Lower lobe of right lung (tissue), 2 donors: ENCODE results near the gene COL26A1. TPM values are rescaled to one million over a fixed set of nuclear protein-coding genes. Genes with fewer than 3 reads are reported as not detected.

ENCODE experiments used
- ATAC-seq, 2 donors: fragments of 200-7000 bp; cut with Tn5 transposase; one replicate each; pipeline ENCODE4 v1.9.1; 2020 to 2022; ENCODE audit warnings: mild to moderate bottlenecking in 2 of 2, moderate library complexity in 2 of 2
- DNase-seq: peaks from one replicate; pipeline ENCODE4 v3.0.0-alpha.2; 2020
- H3K27ac ChIP-seq: fragments of 200-600 bp; one replicate; pipeline ENCODE4 v1.8.0; 2022
- H3K27me3 ChIP-seq: fragments of 200-600 bp; one replicate; pipeline ENCODE4 v1.8.0; 2022; ENCODE audit warnings: low read depth
- H3K36me3 ChIP-seq: fragments of 200-600 bp; one replicate; pipeline ENCODE4 v1.8.0; 2022; ENCODE audit warnings: mild to moderate bottlenecking
- H3K4me1 ChIP-seq: fragments of 200-600 bp; one replicate; pipeline ENCODE4 v1.8.0; 2022
- H3K4me3 ChIP-seq: fragments of 200-600 bp; one replicate; pipeline ENCODE4 v1.8.0; 2022; ENCODE audit warnings: mild to moderate bottlenecking
- H3K9me3 ChIP-seq: fragments of 200-600 bp; one replicate; pipeline ENCODE4 v1.8.0; 2022
- intact Hi-C: fragments of 100-400 bp; cut with DNase I; formaldehyde crosslinking; loops from one replicate; pipeline ENCODE4 v1.11.0; 2022
- total RNA-seq: library from RNA; stranded (reverse); fragmentation: NEBNext Ultra II Directional; extraction: Animal tissue kit (Norgen Biotek cat#: 25700); gene quantifications from one replicate; pipeline ENCODE4 v1.2.1, GENCODE V29; 2021
- TF ChIP-seq, protein P1 (sequence below): fragments of 200-600 bp; IDR thresholded peaks from one replicate; pipeline ENCODE4 v1.8.0; 2022; ENCODE audit warnings: antibody characterized with exemption, mild to moderate bottlenecking
- donor health status: DM: no; HTN: yes; CAD: no; lungs with severe emphysema.

The COL26A1 gene
- total RNA-seq, 1 donor from 2014 or later: 0.24 TPM

DNA sequence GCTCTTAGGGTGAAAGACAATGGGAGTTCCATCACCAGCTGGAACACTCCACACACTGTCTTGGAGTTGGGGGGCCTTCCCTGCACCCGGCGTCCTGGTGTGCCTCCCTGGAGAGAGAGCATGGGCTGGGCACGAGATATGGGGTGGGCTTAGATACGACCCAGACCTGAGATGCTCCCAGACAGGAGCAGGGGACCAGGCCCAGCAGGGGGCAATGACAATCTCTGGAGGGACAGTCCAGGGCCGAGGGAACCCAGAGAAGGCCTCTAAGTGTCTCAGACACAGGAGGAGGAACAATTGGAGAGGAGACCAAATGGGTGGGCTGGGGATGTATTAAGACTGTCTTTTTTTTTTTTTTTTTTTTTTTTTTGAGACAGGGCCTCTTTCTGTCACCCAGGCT lies 226.4 kb downstream of the COL26A1 start:
- Histone ChIP-seq H3K27ac (no peak overlapping the region), H3K27me3 (no peaks in the 10 kb centered on the region), H3K4me3 (no peak overlapping the region), H3K4me1 (no peaks in the 10 kb centered on the region), H3K36me3 (no peaks in the 10 kb centered on the region), H3K9me3 (no peaks in the 10 kb centered on the region)
- DNase-seq (no peak), ATAC-seq (no peak)
- TF ChIP-seq, protein P1, sequence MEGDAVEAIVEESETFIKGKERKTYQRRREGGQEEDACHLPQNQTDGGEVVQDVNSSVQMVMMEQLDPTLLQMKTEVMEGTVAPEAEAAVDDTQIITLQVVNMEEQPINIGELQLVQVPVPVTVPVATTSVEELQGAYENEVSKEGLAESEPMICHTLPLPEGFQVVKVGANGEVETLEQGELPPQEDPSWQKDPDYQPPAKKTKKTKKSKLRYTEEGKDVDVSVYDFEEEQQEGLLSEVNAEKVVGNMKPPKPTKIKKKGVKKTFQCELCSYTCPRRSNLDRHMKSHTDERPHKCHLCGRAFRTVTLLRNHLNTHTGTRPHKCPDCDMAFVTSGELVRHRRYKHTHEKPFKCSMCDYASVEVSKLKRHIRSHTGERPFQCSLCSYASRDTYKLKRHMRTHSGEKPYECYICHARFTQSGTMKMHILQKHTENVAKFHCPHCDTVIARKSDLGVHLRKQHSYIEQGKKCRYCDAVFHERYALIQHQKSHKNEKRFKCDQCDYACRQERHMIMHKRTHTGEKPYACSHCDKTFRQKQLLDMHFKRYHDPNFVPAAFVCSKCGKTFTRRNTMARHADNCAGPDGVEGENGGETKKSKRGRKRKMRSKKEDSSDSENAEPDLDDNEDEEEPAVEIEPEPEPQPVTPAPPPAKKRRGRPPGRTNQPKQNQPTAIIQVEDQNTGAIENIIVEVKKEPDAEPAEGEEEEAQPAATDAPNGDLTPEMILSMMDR: no peak
- intact Hi-C loops: no loop called here

DNA sequence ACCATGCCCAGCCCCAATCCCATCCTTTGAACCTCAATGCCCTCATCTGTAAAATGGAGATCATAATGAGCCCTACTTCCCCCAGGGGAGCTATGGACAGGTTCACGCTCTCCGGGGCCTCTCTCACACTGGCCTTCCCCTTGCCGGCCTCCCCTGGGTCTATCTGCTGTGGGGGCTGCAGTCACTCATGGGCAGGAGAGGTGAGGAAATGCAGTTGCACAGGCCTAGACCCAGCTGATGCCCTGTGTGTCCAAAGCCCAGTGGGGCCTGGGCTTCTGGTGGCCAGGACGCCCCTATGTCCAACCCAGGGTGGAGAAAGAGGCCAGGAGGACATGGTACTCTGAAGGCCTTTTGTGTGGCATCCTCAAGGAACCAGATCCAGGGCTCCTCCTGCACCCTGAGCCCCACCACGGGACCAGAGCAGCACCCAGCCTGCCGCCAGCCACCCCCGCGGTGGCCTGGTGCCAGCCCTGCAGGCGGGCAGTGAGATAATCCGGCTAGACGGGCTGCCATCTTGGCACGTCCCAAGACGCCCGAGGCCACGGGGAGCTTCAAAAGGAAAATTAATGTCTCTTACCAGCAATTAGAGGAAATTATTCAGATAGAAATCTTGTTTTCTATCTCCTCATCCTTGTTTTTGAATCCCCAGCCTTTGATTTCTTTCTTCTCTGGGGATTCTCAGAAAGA lies 227.4 kb downstream of the COL26A1 start:
- H3K27me3 ChIP-seq: no peaks in the 10 kb centered on the region
- TF ChIP-seq, protein P1: no peak
- no peak overlapping the region for H3K27ac ChIP-seq
- intact Hi-C loops: no loop called here
- no peak for ATAC-seq
- no peaks in the 10 kb centered on the region for H3K4me1 ChIP-seq
- no peaks in the 10 kb centered on the region for H3K36me3 ChIP-seq
- H3K4me3 ChIP-seq: no peak overlapping the region
- no peaks in the 10 kb centered on the region for H3K9me3 ChIP-seq
- no peak for DNase-seq

DNA sequence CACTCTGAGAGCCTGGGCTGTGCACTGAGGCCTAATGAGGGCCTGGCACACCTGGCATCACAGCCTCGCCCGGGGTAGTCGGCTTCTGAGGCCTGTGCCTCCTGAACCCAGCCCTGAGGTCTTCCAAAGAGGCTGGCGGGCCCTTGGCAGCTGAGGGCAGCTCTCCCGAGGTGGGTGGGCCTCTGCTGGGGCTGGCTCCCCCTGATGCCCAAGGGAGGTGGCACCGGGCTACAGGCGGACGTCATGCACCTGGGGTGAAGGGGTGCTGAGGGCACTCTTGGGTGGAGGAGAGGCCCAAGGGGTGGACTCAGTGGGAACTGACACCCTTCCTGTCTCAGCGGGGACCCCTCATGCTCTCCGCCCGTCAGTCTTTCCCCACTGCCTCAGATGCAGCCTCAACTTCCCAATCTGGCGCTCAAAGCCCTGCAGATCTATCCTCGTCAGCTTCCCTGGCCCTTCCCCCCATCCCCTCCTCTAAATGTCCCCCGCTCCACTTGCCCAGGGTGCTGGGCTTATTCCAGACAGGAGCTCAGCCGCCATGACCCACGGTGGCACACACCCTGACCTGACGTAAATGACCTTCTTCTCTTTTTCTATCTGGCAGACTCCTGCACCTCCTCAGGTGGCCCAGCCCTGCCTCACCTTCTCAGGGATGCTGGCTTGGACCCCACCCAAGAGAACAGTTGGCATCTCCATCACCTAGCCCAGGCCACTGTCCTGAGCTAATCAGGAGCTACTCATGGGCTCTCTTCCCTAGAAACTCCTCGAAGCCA lies 228.2 kb downstream of the COL26A1 start:
- no peak for ATAC-seq
- no peak for DNase-seq
- H3K36me3 ChIP-seq: no peaks in the 10 kb centered on the region
- TF ChIP-seq, protein P1: no peak
- no peak overlapping the region for H3K4me3 ChIP-seq
- no peaks in the 10 kb centered on the region for H3K4me1 ChIP-seq
- H3K9me3 ChIP-seq: no peaks in the 10 kb centered on the region
- no peak overlapping the region for H3K27ac ChIP-seq
- intact Hi-C loops: no loop called here
- no peaks in the 10 kb centered on the region for H3K27me3 ChIP-seq

DNA sequence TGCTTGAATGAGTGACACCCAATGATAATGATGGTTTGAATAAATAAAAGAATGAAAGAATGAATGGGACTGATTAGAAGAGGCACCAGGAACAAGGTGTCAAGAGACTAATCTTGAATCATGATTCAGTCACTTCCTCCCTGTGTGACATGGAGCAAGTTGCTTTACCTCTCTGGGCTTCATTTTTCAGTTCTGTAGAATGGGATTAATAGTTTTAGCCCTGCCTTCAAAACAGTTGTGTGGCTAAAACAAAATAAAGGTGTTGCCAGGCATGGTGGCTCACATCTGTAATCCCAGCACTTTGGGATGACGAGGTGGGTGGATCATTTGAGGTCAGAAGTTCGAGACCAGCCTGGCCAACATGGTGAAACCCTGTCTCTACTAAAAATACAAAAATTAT lies 228.8 kb downstream of the COL26A1 start:
- ATAC-seq (no peak), DNase-seq (no peak)
- Histone ChIP-seq H3K9me3 (no peaks in the 10 kb centered on the region), H3K27me3 (no peaks in the 10 kb centered on the region), H3K4me3 (no peak overlapping the region), H3K4me1 (no peaks in the 10 kb centered on the region), H3K36me3 (no peaks in the 10 kb centered on the region), H3K27ac (no peak overlapping the region)
- intact Hi-C loops: no loop called here
- TF ChIP-seq, protein P1: no peak

DNA sequence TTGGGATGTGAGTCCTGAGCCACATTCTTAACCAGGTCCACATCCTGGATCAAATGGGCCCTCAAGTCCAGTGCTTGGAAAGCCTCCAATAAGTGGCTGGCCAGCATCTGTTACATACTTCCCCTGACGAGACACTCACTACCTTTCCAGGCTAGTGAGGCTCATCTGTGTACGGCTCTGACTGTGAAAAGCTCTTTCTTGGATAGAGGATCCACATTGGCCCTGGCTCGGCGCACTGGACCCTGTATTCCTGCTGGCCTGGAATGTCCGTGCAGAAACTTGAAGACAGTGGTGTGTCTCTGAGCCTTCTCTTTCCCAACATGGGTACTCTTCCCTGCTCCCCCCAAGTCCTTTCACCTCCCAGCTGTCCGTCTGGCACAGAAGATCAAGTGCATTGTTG lies 230.9 kb downstream of the COL26A1 start:
- DNase-seq: no peak

More for the DNA sequence above, 230.9 kb downstream of the COL26A1 start:
- Histone ChIP-seq H3K36me3 (no peaks in the 10 kb centered on the region), H3K27ac (no peak overlapping the region), H3K4me3 (no peak overlapping the region), H3K27me3 (no peaks in the 10 kb centered on the region), H3K4me1 (peaks cover under 1% of the 10 kb centered on the region), H3K9me3 (no peaks in the 10 kb centered on the region)
- intact Hi-C loops: no loop called here
- ATAC-seq: no peak
- TF ChIP-seq, protein P1: no peak
